Fibroblast of lung (primary cell): Measurements from ENCODE around the gene MRPL55. TPM values are rescaled to one million over a fixed set of nuclear protein-coding genes. Genes with fewer than 3 reads are reported as not detected.

Experiments used
- DNase-seq, 2 donors: peaks; one replicate each; pipeline versions ENCODE4 v3.0.0 to v3.0.0-alpha.2; 2010; ENCODE audit warnings: low read depth in 2 of 2
- H2AFZ ChIP-seq: 2 replicates; pipeline ENCODE4 v1.5.1; 2012; ENCODE audit warnings: low read length, control low read depth, inconsistent platforms
- H3K27ac ChIP-seq: 2 replicates; pipeline ENCODE4 v1.5.1; 2011; ENCODE audit warnings: low read length, control low read depth; ENCODE audit not compliant: insufficient read depth
- H3K27me3 ChIP-seq: 2 replicates; pipeline ENCODE4 v1.5.1; 2011; ENCODE audit warnings: mild to moderate bottlenecking, low read length; ENCODE audit not compliant: control insufficient read depth, insufficient read depth
- H3K36me3 ChIP-seq: 2 replicates; pipeline ENCODE4 v1.5.1; 2011; ENCODE audit warnings: low read length; ENCODE audit not compliant: control insufficient read depth, insufficient read depth
- H3K4me1 ChIP-seq: 2 replicates; pipeline ENCODE4 v1.5.1; 2011; ENCODE audit warnings: low read length; ENCODE audit not compliant: control insufficient read depth, insufficient read depth; ENCODE audit errors: extremely low read depth
- H3K4me2 ChIP-seq: 2 replicates; pipeline ENCODE4 v1.5.1; 2011; ENCODE audit warnings: low read length, control low read depth; ENCODE audit not compliant: insufficient read depth; ENCODE audit errors: extremely low read depth
- H3K4me3 ChIP-seq, 4 experiments: fragments of 200-600 bp in 1 of 4; sonication (generic) in 1 of 4; replicated peaks in 1 of 4; 2 replicates each; pipeline ENCODE4 v1.5.1; 2011 to 2016; ENCODE audit warnings: low read length in 4 of 4, low read depth in 3 of 4, mild to moderate bottlenecking in 3 of 4, control low read depth in 2 of 4, inconsistent platforms in 1 of 4, mixed read lengths in 1 of 4; ENCODE audit not compliant: insufficient read depth in 1 of 4; ENCODE audit errors: control extremely low read depth in 1 of 4
- H3K79me2 ChIP-seq: 2 replicates; pipeline ENCODE4 v1.5.1; 2012; ENCODE audit warnings: mild to moderate bottlenecking, low read length, inconsistent platforms; ENCODE audit not compliant: control insufficient read depth, insufficient read depth
- H3K9ac ChIP-seq: 2 replicates; pipeline ENCODE4 v1.5.1; 2011; ENCODE audit warnings: mild to moderate bottlenecking, low read length, control low read depth; ENCODE audit not compliant: insufficient read depth
- H3K9me3 ChIP-seq: 2 replicates; pipeline ENCODE4 v1.5.1; 2012; ENCODE audit warnings: low read depth, low read length; ENCODE audit not compliant: control insufficient read depth, insufficient read depth
- H4K20me1 ChIP-seq: 2 replicates; pipeline ENCODE4 v1.5.1; 2011; ENCODE audit warnings: low read length; ENCODE audit not compliant: control insufficient read depth, insufficient read depth; ENCODE audit errors: extremely low read depth
- CTCF ChIP-seq, 2 donors: IDR thresholded peaks in 1 of 2; conservative IDR thresholded peaks in 1 of 2; 1 replicate in 1 of 2; 2 replicates in 1 of 2; pipeline ENCODE4 v1.5.1; 2011 to 2012; ENCODE audit warnings: low read length in 2 of 2, control low read depth in 1 of 2, inconsistent platforms in 1 of 2, low read depth in 1 of 2, mild to moderate bottlenecking in 1 of 2
- EZH2 ChIP-seq: IDR thresholded peaks from 2 replicates; pipeline ENCODE4 v1.5.1; 2012; ENCODE audit warnings: low read length, control low read depth, mild to moderate bottlenecking; ENCODE audit errors: missing control alignments
- polyA minus RNA-seq: library from RNA; depleted of rRNA, polyadenylated mRNA; stranded (reverse); fragments of >200 nt; gene quantifications from 2 replicates; pipeline ENCODE4 v1.2.3, GENCODE V29; 2011; ENCODE audit warnings: low replicate concordance
- polyA plus RNA-seq, 2 donors: library from polyadenylated mRNA; depleted of rRNA in 1 of 2; stranded (reverse) in 1 of 2; unstranded in 1 of 2; fragments of >200 nt; gene quantifications; 2 replicates each; pipeline ENCODE4 v1.2.1, GENCODE V29; 2011 to 2012; ENCODE audit warnings: missing spikeins in 1 of 2
- total RNA-seq: library from RNA; depleted of rRNA; stranded (reverse); fragments of >200 nt; gene quantifications from 2 replicates; pipeline ENCODE4 v1.2.1, GENCODE V29; 2014

MRPL55 gene
- 51.7 and 61.6 TPM in 2 replicates for total RNA-seq
- polyA plus RNA-seq, result 39.5 and 41.0 TPM in 2 replicates
- 55.0 and 70.4 TPM in 2 replicates for polyA plus RNA-seq (2012)
- 7.1 and 30.6 TPM in 2 replicates for polyA minus RNA-seq

- peaks cover 9% of the 10 kb centered on the region for H3K36me3 ChIP-seq
- H3K4me3 ChIP-seq, result peak within 1 kb of the TSS; percentile 68 to 98 (median 92)
- H2AFZ ChIP-seq, result peak within 1 kb of the TSS; percentile 85
- no peaks in the 10 kb centered on the region for H3K9me3 ChIP-seq
- no peak for TF ChIP-seq CTCF (conservative IDR thresholded peaks at IDR 0.05 in 1 of 2, IDR thresholded peaks at IDR 0.05 in 1 of 2; ENCODE audit: low read depth in 1 of 2, low read length in 2 of 2)
- TF ChIP-seq EZH2, result no peak
- peak; percentile 94 for DNase-seq
- H3K79me2 ChIP-seq, result peaks cover 13% of the 10 kb centered on the region
- H4K20me1 ChIP-seq, result no peaks in the 10 kb centered on the region
- H3K4me1 ChIP-seq, result no peaks in the 10 kb centered on the region
- H3K4me2 ChIP-seq, result peak within 1 kb of the TSS; percentile 91
- no peaks in the 10 kb centered on the region for H3K27me3 ChIP-seq
- H3K9ac ChIP-seq, result peak within 1 kb of the TSS; percentile 87
- peak within 1 kb of the TSS; percentile 90 for H3K27ac ChIP-seq
Observed at GRCh38 chr1:228109073-228109961, at the start of gene MRPL55. Gene MRPL55, minus strand, starts transcription at chr1:228109299. Its CDS starts 1,039 bp downstream, at chr1:228108260.

DNA sequence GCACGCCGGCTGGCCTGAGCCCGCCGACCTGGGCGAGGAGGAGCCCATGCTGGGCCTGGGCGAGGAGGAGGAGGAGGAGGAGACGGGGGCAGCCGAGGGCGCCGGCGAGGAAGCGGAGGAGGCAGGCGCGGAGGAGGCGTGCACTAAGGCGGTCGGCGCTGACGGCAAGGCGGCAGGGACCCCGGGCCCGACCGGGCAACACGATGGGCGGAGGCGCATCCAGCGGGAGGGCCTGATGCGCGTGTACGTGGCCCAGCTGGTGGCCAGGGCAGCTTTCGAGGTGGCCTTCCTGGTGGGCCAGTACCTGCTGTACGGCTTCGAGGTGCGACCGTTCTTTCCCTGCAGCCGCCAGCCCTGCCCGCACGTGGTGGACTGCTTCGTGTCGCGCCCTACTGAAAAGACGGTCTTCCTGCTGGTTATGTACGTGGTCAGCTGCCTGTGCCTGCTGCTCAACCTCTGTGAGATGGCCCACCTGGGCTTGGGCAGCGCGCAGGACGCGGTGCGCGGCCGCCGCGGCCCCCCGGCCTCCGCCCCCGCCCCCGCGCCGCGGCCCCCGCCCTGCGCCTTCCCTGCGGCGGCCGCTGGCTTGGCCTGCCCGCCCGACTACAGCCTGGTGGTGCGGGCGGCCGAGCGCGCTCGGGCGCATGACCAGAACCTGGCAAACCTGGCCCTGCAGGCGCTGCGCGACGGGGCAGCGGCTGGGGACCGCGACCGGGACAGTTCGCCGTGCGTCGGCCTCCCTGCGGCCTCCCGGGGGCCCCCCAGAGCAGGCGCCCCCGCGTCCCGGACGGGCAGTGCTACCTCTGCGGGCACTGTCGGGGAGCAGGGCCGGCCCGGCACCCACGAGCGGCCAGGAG, 49.3 kb upstream of the MRPL55 start:
- no peaks in the 10 kb centered on the region for H4K20me1 ChIP-seq
- H3K79me2 ChIP-seq, result no peaks in the 10 kb centered on the region
- H3K4me1 ChIP-seq, result peaks cover 3% of the 10 kb centered on the region
- no peaks in the 10 kb centered on the region for H3K27me3 ChIP-seq
- H3K9me3 ChIP-seq, result no peaks in the 10 kb centered on the region
- no peak overlapping the region for H3K4me2 ChIP-seq
- DNase-seq, result no peak
- no peak overlapping the region for H3K9ac ChIP-seq
- no peak for TF ChIP-seq EZH2
- TF ChIP-seq CTCF (conservative IDR thresholded peaks at IDR 0.05 in 1 of 2, IDR thresholded peaks at IDR 0.05 in 1 of 2; ENCODE audit: low read depth in 1 of 2, low read length in 2 of 2), result no peak
- H2AFZ ChIP-seq, result no peak overlapping the region
- H3K4me3 ChIP-seq, result no peak overlapping the region
- H3K36me3 ChIP-seq, result no peaks in the 10 kb centered on the region
- H3K27ac ChIP-seq, result no peak overlapping the region

GRCh38 chr1:228157729-228158126, 48.6 kb upstream of the MRPL55 start:
- Histone ChIP-seq H2AFZ (no peak overlapping the region), H4K20me1 (no peaks in the 10 kb centered on the region), H3K79me2 (no peaks in the 10 kb centered on the region), H3K4me1 (no peaks in the 10 kb centered on the region), H3K27ac (no peak overlapping the region), H3K27me3 (no peaks in the 10 kb centered on the region), H3K36me3 (no peaks in the 10 kb centered on the region), H3K4me2 (no peak overlapping the region), H3K9me3 (no peaks in the 10 kb centered on the region), H3K9ac (no peak overlapping the region), H3K4me3 (no peak overlapping the region)
- no peak for DNase-seq
- TF ChIP-seq EZH2 (no peak), CTCF (conservative IDR thresholded peaks at IDR 0.05 in 1 of 2, IDR thresholded peaks at IDR 0.05 in 1 of 2; ENCODE audit: low read depth in 1 of 2, low read length in 2 of 2) (no peak)
